NCI-H1092 treated with DMSO at 0.1 percent for 48 hours (cell line): ENCODE data around the gene VTI1B.
A peak's percentile ranks its signal among the peaks of the same experiment; 100 is the strongest.
"Not testable (repeated sequence)": the region's sequence is repeated elsewhere in the genome, so short reads cannot be mapped to it uniquely, and the experiment has no call there.

Experiments
- DNase-seq: peaks from one replicate; lab custom pipeline; 2025; lab: John Stamatoyannopoulos, UW

Gene VTI1B

DNA sequence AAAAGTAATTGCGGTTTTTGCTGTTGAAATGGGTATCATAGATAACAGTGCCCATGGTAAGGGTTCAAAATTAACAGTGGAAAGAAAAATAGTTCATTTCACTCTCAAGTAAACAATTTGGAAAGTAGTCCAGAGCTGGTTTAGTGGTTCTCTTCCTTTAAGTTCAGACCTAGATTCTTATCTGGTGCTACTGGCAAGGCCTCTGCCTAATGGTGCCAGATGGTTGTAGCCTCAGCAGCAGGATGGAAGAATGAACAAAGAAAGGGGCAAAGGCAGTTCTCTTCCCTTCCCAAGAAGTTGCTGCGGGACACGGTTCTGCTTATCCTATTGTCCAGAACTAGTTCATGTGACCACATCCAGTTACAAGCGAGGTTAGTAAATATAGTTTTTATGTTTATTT lies 44.2 kb downstream of the VTI1B start:
- no peak for DNase-seq

DNA sequence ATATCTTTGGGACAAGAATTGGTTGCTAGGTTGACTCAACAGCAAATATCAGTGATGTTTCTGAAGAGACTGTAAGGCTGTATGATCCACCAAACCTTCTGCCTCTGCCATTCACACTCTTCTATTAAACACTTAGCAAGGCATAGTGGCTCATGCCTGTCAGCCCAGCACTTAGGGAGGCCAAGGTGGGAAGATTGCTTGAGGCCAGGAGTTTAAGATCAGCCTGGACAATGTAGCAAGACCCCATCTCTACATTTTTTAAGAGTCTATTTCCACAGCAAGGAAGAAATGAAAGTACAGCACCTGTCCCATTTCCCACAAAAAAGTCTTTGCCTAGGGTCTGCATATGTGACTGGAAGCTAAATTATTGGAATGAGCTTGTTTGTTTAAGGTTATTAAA lies 46.9 kb downstream of the VTI1B start:
- no peak for DNase-seq

GRCh38 chr14:67626131-67626530 lies 48.3 kb downstream of the VTI1B start:
- not testable (repeated sequence) for DNase-seq

DNA sequence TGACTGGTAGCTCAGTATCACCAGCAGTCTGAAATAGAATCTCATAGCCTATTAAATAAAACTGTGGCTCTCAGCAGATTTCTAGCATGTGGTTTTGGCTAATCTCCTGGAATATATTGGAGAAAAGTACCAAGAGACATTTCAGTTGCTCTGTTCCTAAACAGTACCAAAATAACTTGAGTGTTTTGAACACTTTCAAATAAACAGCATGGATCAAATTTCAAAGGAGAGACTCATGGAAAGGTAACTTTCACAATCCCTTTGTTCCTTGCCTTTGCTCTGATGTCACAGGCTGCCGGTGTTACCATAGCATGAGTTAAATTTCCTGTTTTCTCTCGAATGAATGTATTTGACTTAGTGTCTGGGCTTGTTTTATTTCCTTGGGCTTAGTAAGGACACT lies 51.3 kb downstream of the VTI1B start:
- no peak for DNase-seq

DNA sequence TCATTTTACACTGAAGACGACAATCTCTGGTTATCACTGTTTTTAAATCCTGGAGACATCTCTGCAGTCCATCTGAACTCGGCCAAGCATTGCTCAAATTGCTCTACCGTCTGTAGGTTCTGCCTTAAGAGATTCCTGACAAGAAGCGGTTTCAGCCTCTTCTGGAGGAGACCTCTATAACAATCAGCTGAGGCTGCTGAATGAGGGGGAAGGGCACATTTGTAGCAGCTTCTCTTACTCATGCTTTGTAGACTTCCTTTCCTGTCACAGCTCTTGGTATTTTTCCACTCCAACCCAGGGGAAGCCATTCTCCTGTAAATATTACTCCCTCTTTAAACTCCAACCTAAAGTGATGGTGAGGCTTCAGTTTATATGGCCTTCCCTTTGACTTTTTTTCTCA lies 51.8 kb downstream of the VTI1B start:
- no peak for DNase-seq

- DNase-seq, result peak; percentile 25
Observed at GRCh38 chr14:67620217-67620785, 54.1 kb downstream of the VTI1B start.

GRCh38 chr14:67619446-67620216 lies 54.8 kb downstream of the VTI1B start, which contains the start of gene ARG2:
ARG2 (plus strand) TSS chr14:67619920; CDS start chr14:67619978, 58 bp downstream.
- DNase-seq, result peak; percentile 94

DNA sequence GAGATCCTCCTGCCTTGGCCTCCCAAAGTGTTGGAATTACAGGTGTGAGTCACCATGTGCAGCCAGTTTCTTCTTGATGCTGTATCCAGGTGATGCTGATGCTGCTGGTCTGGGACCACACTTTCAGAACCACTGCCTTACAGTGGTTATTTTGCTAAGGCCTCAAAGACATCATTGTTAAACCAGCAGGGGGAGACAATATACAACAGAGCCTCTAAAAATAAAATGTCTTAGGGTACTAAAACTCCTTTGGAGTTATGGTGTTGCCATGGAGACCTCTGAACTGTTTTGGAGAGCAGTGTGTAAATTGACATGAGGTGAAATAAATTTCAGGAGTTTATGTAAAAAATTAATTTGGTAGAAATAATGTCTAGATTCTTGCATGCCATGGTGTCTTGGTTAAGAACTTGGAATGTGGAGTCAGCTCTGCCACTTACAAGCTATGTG lies 55.8 kb downstream of the VTI1B start:
- peak; percentile 61 for DNase-seq

- DNase-seq, result no peak
Observed at GRCh38 chr14:67610491-67610890, 63.9 kb downstream of the VTI1B start.

GRCh38 chr14:67609642-67610310 lies 64.7 kb downstream of the VTI1B start:
- DNase-seq, result no peak

DNA sequence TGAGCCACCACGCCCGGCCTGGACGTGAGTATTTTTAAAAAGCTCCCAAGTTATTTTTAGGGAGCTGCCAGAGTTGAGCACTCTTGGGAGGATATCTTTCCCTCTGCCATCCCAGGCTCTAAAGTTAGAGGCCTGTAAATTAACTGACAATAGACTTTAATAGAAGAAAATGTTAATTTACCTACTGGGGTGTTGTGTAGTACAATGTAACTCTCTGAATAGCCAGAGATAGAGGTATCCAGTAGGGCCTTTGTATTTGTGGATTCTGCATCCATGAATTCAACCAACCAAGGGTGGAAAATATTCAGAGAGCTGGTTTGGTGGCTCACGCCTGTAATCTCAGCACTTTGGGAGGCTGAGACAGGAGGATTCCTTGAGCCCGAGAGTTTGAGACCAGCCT lies 66.8 kb downstream of the VTI1B start:
- DNase-seq, result no peak

GRCh38 chr14:67602995-67603545 lies 71.4 kb downstream of the VTI1B start:
- DNase-seq, result no peak

DNA sequence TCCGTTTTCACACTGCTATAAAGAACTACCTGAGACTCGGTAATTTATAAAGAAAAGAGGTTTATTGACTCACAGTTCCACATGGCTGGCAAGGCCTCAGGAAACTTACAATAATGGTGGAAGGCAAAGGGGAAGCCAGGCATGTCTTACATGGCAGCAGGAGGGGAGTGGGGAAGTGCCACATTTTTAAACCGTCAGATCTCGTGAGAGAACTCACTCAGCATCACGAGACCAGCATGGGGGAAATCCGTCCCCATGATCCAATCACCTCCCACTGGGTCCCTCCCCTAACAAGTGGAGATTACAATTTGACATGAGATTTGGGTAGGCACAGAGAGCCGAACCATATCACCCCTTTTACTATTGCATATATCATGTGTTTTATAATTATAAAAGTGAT lies 72.4 kb downstream of the VTI1B start:
- no peak for DNase-seq

- not testable (repeated sequence) for DNase-seq
Observed at GRCh38 chr14:67600562-67600974, 73.9 kb downstream of the VTI1B start.

DNA sequence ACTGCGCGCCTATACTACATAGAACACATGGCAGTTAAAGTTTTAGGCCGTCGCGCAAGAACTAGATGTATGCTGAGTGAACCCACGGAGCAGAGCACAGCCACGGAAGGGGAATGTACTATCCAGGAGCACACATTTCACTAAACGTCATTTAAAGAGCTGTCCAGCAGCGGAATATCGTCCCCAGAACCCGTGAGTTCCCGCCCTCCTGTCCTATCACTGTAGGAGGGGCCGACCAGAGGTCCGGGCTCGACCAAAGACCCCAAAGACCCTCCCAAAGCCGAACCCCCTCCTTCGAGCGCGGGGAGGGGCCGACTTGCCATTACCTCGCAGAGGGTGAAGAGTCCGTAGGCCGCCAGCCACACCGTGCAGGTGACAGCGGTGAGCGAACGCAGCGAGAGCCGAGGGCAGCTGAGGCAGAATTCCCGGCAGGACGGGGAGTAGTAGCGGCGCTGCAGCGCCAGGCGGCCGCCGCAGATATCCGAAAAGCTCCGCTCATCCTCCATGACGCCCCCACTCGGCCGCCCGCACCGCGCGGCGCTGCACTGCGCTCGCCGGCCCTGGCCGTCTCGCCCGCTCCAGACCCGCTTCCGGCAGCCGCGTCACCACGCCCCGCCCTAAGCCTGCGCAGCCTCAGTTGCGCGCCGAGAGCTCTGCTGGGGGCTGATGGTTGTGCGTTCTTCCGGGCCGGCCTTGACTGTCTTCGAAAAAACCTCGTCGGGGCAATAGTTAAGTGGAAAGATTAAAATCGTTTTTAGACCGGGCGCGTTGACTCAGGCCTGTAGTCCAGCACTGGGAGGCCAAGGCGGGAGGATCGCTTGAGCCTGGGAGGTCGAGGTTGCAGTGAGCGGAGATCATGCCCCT lies 74.5 kb downstream of the VTI1B start, which contains the start of gene PIGH:
Gene PIGH, minus strand, starts transcription at position 571 of the 864 bp plus-strand sequence. Its CDS starts 65 bp downstream, at position 506.
- peak; percentile 87 for DNase-seq
